Retinal pigment epithelial cell (primary cell): ENCODE measurements around the gene TMCC1.

Experiments
- DNase-seq: peaks from one replicate; pipeline ENCODE4 v3.0.0-alpha.2; 2010; ENCODE audit warnings: low read depth
- H3K4me3 ChIP-seq: 2 replicates; pipeline ENCODE4 v1.5.1; 2011; ENCODE audit warnings: mild to moderate bottlenecking, low read length, control low read depth, moderate library complexity
- TF ChIP-seq, protein P1 (sequence below): conservative IDR thresholded peaks from 2 replicates; pipeline ENCODE4 v1.5.1; 2011; ENCODE audit warnings: low read depth, low read length, control low read depth, inconsistent platforms

The TMCC1 gene

DNA sequence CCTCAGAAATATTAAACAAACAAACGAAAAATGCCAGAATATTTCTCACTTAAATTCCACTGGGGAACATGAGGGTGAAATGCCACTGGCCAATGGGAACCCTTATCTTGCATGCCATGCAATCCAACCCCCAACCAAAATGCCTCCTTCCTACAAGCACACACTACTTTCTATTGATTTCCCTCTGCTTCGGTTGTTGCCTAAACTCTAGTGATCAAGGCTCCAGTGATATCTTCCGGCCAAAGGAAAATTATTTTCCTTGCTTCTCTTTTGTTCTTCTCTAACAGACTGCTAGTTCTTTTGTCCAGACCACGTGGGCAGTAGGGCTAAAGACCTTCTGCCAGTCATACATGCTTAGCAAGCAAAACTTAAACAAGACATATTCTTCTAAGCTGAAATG lies 115.7 kb downstream of the TMCC1 start:
- DNase-seq, result no peak
- TF ChIP-seq, protein P1, sequence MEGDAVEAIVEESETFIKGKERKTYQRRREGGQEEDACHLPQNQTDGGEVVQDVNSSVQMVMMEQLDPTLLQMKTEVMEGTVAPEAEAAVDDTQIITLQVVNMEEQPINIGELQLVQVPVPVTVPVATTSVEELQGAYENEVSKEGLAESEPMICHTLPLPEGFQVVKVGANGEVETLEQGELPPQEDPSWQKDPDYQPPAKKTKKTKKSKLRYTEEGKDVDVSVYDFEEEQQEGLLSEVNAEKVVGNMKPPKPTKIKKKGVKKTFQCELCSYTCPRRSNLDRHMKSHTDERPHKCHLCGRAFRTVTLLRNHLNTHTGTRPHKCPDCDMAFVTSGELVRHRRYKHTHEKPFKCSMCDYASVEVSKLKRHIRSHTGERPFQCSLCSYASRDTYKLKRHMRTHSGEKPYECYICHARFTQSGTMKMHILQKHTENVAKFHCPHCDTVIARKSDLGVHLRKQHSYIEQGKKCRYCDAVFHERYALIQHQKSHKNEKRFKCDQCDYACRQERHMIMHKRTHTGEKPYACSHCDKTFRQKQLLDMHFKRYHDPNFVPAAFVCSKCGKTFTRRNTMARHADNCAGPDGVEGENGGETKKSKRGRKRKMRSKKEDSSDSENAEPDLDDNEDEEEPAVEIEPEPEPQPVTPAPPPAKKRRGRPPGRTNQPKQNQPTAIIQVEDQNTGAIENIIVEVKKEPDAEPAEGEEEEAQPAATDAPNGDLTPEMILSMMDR, result no peak
- H3K4me3 ChIP-seq, result no peak overlapping the region

DNA sequence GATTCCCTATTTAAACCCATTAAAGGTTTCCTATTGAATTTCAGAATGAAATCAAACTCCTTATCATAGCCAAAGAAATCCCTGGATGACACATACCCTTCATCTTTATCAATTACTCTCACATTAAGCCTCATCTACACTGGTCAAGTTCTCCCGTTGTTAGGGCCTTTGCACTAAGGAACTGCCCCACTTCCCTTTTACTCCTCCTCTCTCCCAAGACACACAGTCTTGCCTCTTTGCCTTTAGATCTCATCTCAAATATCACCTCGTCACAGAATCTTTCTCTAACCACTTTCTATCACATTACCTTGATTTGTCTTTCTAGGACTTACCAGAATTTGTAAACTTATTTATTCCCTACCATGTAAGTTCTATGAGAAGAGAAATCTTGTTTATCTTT lies 117.6 kb downstream of the TMCC1 start:
- TF ChIP-seq, protein P1, result no peak

DNA sequence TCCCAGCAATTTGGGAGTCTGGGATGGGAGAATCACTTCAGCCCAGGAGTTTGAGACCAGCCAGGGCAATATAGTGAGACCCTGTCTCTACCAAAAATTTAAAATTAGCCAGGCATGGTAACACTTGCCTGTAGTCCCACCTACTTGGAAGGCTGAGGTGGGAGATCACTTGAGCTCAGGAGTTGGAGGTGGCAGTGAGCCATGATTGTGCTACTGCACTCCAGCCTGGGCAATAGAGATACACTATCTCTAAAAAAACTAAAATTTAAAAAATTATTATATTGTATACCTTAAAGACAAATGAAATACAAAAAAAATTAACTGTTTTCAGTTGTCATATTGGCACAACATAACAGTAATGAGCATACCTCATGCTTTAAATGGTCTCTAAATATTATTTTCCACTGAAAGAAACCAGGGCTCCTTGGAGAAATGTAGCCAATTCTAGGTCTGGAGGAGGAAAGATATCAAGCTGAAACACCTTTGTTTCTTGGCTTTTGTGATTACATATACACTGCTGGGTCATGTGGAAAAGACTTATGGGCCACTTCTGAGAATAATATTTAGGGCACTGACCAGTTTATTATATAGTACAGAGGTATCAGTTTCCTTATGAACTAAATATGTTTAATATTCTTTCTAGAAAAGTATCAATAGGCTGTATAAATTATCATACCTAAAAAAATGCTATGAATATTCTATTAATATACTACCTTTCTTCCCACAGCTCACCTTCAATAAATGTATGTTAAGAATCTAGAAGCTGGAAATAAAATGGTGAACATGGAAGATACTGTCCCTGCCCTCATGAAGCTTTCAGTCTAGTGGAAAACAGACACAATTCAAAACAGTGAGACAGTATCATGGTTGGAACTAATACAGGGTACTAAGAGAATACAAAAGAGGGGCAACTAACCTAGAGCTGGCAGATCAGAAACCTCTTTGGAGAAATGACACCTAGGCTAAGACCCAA lies 119.5 kb downstream of the TMCC1 start:
- TF ChIP-seq, protein P1, result no peak
- no peak for DNase-seq
- H3K4me3 ChIP-seq, result no peak overlapping the region

More for the DNA sequence above, 117.6 kb downstream of the TMCC1 start:
- DNase-seq, result no peak
- no peak overlapping the region for H3K4me3 ChIP-seq

DNA sequence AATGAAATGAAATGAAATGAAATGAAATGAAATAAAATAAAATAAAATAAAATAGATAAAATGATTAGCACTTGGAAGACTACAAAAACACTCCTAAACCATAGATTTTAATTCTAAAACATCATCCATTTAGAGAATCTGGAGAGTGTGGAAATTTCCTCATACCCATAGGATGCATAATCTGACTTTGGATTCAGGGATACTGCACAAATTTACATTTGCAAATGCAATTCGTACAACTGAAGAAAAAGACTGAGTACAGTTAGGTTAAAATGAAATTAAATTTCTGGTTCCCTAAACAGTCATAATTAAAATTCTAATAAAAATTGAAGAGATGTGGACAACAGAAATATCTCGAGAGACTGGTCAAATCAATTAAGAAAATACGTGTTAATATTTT lies 122.9 kb downstream of the TMCC1 start:
- DNase-seq, result no peak
- TF ChIP-seq, protein P1, result no peak
- H3K4me3 ChIP-seq, result no peak overlapping the region

DNA sequence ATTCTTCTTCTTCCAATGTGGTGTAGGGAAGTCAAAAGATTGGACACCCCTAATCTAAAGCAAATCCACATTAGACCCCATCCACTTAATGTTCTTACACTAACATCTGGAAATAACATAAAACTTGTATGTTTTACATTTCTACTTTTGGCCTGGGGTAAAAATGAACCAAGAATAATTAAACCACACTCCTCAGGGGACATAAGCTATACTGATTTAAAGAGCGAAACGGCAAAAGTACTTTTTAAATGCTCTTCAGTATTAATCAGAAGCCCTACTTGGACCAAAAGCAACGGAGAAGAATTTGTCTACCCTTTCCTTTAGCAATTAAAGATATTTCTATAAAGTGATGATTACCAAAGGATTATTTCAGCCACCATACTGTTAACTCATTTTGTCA lies 123.9 kb downstream of the TMCC1 start:
- TF ChIP-seq, protein P1, result no peak
- no peak overlapping the region for H3K4me3 ChIP-seq
- DNase-seq, result no peak

DNA sequence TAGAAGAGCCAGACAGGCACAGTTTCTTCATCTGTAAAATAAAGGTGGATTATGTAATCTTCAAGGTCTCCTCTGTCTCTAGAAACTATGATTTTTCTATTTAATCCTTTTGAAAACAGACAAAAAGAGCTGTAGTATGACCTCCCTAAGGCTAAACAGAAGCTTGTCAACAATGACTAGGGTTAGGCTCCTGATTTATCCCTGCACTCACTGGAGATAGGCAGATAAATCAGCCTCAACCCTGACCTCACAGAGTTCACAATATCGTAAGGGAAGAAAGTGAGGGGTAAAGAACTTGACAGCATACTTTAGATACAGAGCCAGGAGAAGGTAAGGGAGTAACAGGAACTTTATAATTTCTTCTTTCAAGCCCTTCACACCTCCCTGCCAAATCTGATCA lies 124.8 kb downstream of the TMCC1 start:
- no peak for DNase-seq
- TF ChIP-seq, protein P1, result no peak
- no peak overlapping the region for H3K4me3 ChIP-seq

DNA sequence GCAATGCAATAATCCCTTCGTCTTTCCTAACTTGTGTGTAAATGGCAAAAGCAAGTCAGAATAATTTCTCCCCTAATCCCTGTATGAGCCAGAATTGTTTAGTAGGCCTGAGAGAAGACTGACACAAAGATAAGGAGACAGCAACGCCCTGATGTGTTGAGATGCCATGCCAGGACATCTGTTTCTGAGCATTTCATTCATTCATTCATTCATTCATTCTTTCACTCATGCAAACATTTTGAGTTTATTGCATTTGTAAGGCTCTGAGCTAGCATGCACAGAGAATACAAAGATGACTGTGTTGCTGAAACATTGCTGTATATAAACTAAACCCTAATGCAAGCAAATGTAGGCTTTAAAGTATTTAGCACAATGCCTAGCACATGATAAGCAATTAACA lies 127.4 kb downstream of the TMCC1 start:
- no peak for DNase-seq
- H3K4me3 ChIP-seq, result no peak overlapping the region
- TF ChIP-seq, protein P1, result no peak
